Activated CD8-positive, alpha-beta T cell treated with anti-CD3 and anti-CD28 coated beads for 36 hours (primary cell): ENCODE results near the gene HPD. TPM values are rescaled to one million over a fixed set of nuclear protein-coding genes. Genes with fewer than 3 reads are reported as not detected.
"Not testable (repeated sequence)": the region's sequence is repeated elsewhere in the genome, so short reads cannot be mapped to it uniquely, and the experiment has no call there.

Experiments used
- ATAC-seq: fragments of 200-7000 bp; cut with Tn5 transposase; one replicate; pipeline ENCODE4 v1.10.0; 2021; ENCODE audit warnings: mild to moderate bottlenecking, moderate library complexity
- CTCF ChIA-PET: fragments of 350-600 bp; sonication (Branson Sonifier 250); formaldehyde crosslinking; loops from one replicate; lab custom pipeline; 2021; ENCODE audit warnings: antibody characterized with exemption; lab: Charles Lee
- POLR2A ChIA-PET: fragments of 350-600 bp; sonication (Branson Sonifier 250); formaldehyde crosslinking; loops from one replicate; lab custom pipeline; 2021; ENCODE audit warnings: antibody characterized with exemption; lab: Charles Lee
- DNase-seq: peaks from one replicate; pipeline ENCODE4 v3.0.0-alpha.2; 2020
- H3K27ac Mint-ChIP-seq: one replicate; pipeline ENCODE4 v1.8.0; 2021; ENCODE audit warnings: mild to moderate bottlenecking, mixed read lengths
- H3K27me3 Mint-ChIP-seq: one replicate; pipeline ENCODE4 v1.8.0; 2021; ENCODE audit warnings: mixed read lengths
- H3K36me3 Mint-ChIP-seq: one replicate; pipeline ENCODE4 v1.8.0; 2021; ENCODE audit warnings: low read depth, mixed read lengths
- H3K4me1 Mint-ChIP-seq: one replicate; pipeline ENCODE4 v1.8.0; 2021; ENCODE audit warnings: low read depth, mixed read lengths
- H3K4me3 Mint-ChIP-seq: one replicate; pipeline ENCODE4 v1.8.0; 2021; ENCODE audit warnings: mild to moderate bottlenecking, moderate library complexity, mixed read lengths
- H3K9me3 Mint-ChIP-seq: one replicate; pipeline ENCODE4 v1.8.0; 2021; ENCODE audit warnings: mixed read lengths
- CTCF ChIP-seq: fragments of 200-600 bp; IDR thresholded peaks from one replicate; pipeline ENCODE4 v1.8.0; 2022; ENCODE audit warnings: antibody characterized with exemption, mild to moderate bottlenecking
- intact Hi-C: fragments of 100-400 bp; cut with micrococcal nuclease; formaldehyde crosslinking; loops from one replicate; pipeline ENCODE4 v1.10.0; 2022
- total RNA-seq, 2 experiments: library from RNA; stranded (reverse); gene quantifications; one replicate each; pipeline ENCODE4 v1.2.3, GENCODE V29; 2021

The HPD gene
- total RNA-seq, 2 experiments from 2014 or later, result not detected

- ATAC-seq, result no peak
- intact Hi-C loops, result no loop called here
- Mint-ChIP-seq H3K4me3 (no peak overlapping the region), H3K36me3 (no peaks in the 10 kb centered on the region), H3K9me3 (no peaks in the 10 kb centered on the region), H3K27me3 (no peaks in the 10 kb centered on the region), H3K27ac (no peak overlapping the region), H3K4me1 (no peaks in the 10 kb centered on the region)
- no peak for TF ChIP-seq CTCF
- CTCF ChIA-PET, result interaction anchor here (1.3 kb wide), 1 partner anchor 22 kb away, joined by 4 read pairs; the partner anchor contains the start of gene PSMD9
- no peak for DNase-seq
- POLR2A ChIA-PET, result no interaction called here
Observed at GRCh38 chr12:121866331-121866730, 7.7 kb upstream of the HPD start.

- Mint-ChIP-seq H3K27me3 (no peaks in the 10 kb centered on the region), H3K27ac (no peak overlapping the region), H3K36me3 (no peaks in the 10 kb centered on the region), H3K9me3 (no peaks in the 10 kb centered on the region), H3K4me1 (no peaks in the 10 kb centered on the region), H3K4me3 (no peak overlapping the region)
- ChIA-PET POLR2A (interaction anchor here (0.7 kb wide), 2 partner anchors 57 to 430 kb away, joined by 3 read pairs; partner anchors contain the start of gene CFAP251), CTCF (interaction anchor here (1.1 to 1.7 kb wide), 3 partner anchors 26 to 152 kb away, joined by 3 to 6 read pairs (median 4); partner anchors contain the start of genes PSMD9 and RHOF)
- no peak for TF ChIP-seq CTCF
- intact Hi-C loops, result no loop called here
- ATAC-seq (no peak), DNase-seq (no peak)
Observed at GRCh38 chr12:121861636-121862254, 3.1 kb upstream of the HPD start.

GRCh38 chr12:121860699-121861098 is 2.0 kb upstream of the HPD start:
- ATAC-seq, intact Hi-C loops, H3K4me3 Mint-ChIP-seq, H3K9me3 Mint-ChIP-seq, H3K4me1 Mint-ChIP-seq, H3K27ac Mint-ChIP-seq, H3K36me3 Mint-ChIP-seq, POLR2A ChIA-PET, DNase-seq, H3K27me3 Mint-ChIP-seq: not testable (repeated sequence)
- CTCF ChIA-PET, result interaction anchor here (1.1 to 1.7 kb wide), 3 partner anchors 17 to 153 kb away, joined by 3 to 6 read pairs (median 3); partner anchors contain the start of gene RHOF

- no peak for DNase-seq
- no peak for ATAC-seq
- intact Hi-C loops, result no loop called here
- Mint-ChIP-seq H3K27me3 (no peaks in the 10 kb centered on the region), H3K4me1 (no peaks in the 10 kb centered on the region), H3K9me3 (no peaks in the 10 kb centered on the region), H3K27ac (no peak overlapping the region), H3K36me3 (no peaks in the 10 kb centered on the region), H3K4me3 (no peak overlapping the region)
- ChIA-PET CTCF (interaction anchor here (1.1 to 1.4 kb wide), 2 partner anchors 17 to 154 kb away, joined by 3 read pairs; no protein-coding TSS in a partner anchor), POLR2A (no interaction called here)
- no peak for TF ChIP-seq CTCF
Observed at GRCh38 chr12:121860257-121860656, 1.6 kb upstream of the HPD start.

- POLR2A ChIA-PET, result no interaction called here
- Mint-ChIP-seq H3K27me3 (no peaks in the 10 kb centered on the region), H3K4me3 (no peak overlapping the region), H3K27ac (no peak overlapping the region), H3K36me3 (no peaks in the 10 kb centered on the region), H3K9me3 (no peaks in the 10 kb centered on the region), H3K4me1 (no peaks in the 10 kb centered on the region)
- CTCF ChIA-PET, result no interaction called here
- ATAC-seq, result no peak
- TF ChIP-seq CTCF, result no peak
- no peak for DNase-seq
- intact Hi-C loops, result no loop called here
Observed at GRCh38 chr12:121858318-121858661, 369 bp downstream of the HPD start.
